ENCODE results near the gene ARRB1.

Gene ARRB1

DNA sequence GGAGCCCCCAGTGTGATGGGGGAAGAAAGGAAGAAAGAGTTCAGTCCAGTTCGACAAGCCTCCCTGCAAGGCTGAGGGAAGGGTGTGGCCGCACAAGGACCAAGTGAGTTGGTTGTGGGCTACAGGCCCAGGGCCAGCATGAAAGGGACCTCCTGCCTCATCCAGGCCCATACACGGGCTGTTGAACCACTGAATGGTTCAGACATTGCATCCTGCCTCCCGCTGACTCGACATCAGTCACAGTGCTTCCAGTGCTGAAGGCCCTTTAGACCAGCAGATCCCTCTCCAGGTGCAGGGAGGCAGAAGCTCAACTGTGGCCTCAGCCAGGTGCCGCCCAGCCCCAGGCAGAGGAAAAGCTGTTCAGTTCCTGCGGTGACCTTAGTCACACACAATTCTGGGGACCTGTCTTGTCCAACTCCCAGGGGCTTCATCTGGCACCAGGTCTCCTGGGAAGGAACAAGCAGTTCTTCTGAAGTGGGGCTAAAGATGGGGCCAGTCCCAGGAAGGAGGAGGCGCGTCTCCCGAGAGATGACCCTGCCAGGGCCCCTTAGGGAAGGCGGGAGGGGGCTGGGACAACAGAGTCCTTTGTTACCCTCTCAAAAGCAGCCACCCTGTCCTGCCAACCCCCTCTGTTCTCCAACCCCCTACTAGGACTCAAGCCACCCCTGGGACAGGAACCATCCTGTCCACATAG lies 6.6 kb downstream of the ARRB1 start:
- Histone ChIP-seq H3K9me3 (ENCODE audit: severe bottlenecking) (no peaks in the 10 kb centered on the region), H3K4me3 (ENCODE audit: severe bottlenecking) (no peak overlapping the region), H3K4me1 (ENCODE audit: insufficient read depth, poor library complexity, severe bottlenecking) (peaks cover 4% of the 10 kb centered on the region), H3K36me3 (ENCODE audit: low read depth) (no peaks in the 10 kb centered on the region), H3K27ac (ENCODE audit: poor library complexity, severe bottlenecking) (no peak overlapping the region), H3K27me3 (ENCODE audit: insufficient read depth, poor library complexity, severe bottlenecking) (no peaks in the 10 kb centered on the region)
- ATAC-seq (ENCODE audit: low read depth) (0 out of 3 replicates have a peak, but pooled peaks have one; percentile 26), DNase-seq (ENCODE audit: low spot score) (no peak)
- TF ChIP-seq, protein P1, sequence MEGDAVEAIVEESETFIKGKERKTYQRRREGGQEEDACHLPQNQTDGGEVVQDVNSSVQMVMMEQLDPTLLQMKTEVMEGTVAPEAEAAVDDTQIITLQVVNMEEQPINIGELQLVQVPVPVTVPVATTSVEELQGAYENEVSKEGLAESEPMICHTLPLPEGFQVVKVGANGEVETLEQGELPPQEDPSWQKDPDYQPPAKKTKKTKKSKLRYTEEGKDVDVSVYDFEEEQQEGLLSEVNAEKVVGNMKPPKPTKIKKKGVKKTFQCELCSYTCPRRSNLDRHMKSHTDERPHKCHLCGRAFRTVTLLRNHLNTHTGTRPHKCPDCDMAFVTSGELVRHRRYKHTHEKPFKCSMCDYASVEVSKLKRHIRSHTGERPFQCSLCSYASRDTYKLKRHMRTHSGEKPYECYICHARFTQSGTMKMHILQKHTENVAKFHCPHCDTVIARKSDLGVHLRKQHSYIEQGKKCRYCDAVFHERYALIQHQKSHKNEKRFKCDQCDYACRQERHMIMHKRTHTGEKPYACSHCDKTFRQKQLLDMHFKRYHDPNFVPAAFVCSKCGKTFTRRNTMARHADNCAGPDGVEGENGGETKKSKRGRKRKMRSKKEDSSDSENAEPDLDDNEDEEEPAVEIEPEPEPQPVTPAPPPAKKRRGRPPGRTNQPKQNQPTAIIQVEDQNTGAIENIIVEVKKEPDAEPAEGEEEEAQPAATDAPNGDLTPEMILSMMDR (IDR thresholded peaks at IDR 0.05; ENCODE audit: poor library complexity, severe bottlenecking), result no peak

DNA sequence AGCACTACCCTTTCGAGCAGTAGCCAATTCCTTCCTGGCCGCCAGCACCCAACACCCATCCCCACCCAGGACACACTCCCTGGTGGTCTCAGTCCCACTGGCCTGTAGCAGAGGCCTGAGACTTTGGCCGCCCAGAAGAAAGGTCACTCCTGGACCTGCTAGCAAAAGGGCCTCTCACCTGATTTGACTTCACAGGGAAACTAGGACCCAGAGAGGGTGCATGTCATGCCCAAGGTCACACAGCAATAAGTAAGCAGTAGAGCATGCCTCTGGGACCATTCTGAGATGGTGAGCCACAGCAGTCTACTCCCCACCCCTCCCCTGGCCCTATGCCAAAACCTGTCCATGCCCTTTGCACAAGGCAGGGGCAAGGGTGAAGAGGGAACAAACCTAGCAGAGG lies 7.3 kb downstream of the ARRB1 start:
- TF ChIP-seq, protein P1 (IDR thresholded peaks at IDR 0.05; ENCODE audit: poor library complexity, severe bottlenecking), result no peak
- no peak for ATAC-seq (ENCODE audit: low read depth)
- no peaks in the 10 kb centered on the region for H3K27me3 ChIP-seq (ENCODE audit: insufficient read depth, poor library complexity, severe bottlenecking)
- peaks cover 4% of the 10 kb centered on the region for H3K4me1 ChIP-seq (ENCODE audit: insufficient read depth, poor library complexity, severe bottlenecking)
- no peaks in the 10 kb centered on the region for H3K9me3 ChIP-seq (ENCODE audit: severe bottlenecking)
- H3K36me3 ChIP-seq (ENCODE audit: low read depth), result no peaks in the 10 kb centered on the region
- no peak overlapping the region for H3K27ac ChIP-seq (ENCODE audit: poor library complexity, severe bottlenecking)
- no peak for DNase-seq (ENCODE audit: low spot score)
- H3K4me3 ChIP-seq (ENCODE audit: severe bottlenecking), result no peak overlapping the region

DNA sequence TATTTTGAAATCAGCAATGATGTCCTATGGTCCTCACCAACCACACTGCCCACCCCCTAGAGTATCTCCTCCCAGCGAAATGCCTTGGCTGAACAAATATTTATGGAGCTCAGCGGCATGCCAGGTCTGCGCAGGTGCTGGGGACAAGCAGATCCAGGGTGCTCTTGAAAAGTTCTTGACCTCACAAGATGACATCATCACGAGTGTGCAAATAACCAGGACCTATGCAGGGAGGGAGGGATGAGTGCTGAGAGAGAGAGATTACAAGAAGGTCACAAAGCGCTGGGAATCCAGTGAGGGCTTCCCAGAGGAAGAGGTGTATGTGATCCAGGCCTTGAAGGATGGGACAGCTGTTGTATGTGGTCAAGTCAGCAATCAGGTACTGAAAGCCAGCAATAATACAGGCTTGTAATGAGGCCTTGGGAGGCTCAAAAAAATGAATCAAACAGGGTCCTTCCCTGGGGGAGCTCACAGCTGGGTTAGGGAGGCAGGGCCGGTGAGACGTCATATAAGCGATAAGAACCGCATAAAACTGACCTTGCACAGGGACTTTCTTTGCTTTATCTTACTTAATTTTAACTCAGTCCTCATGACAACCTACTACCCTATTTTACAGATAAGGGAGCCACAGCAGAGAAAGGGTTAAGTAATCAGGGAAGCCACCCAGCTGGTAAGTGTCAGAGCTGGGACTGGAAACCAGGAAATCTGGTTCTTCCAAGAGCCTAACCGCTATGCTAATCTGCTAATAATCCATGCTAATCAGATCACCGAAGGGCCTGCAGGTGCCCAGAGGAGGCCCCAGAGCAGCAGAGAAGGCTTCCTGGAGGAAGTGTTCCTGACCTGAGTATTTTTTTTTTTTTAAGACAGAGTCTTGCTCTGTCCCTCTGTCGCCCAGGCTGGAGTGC lies 8.2 kb downstream of the ARRB1 start:
- H3K27ac ChIP-seq (ENCODE audit: poor library complexity, severe bottlenecking), result no peak overlapping the region
- no peak overlapping the region for H3K4me3 ChIP-seq (ENCODE audit: severe bottlenecking)
- no peaks in the 10 kb centered on the region for H3K27me3 ChIP-seq (ENCODE audit: insufficient read depth, poor library complexity, severe bottlenecking)
- TF ChIP-seq, protein P1 (IDR thresholded peaks at IDR 0.05; ENCODE audit: poor library complexity, severe bottlenecking), result no peak
- H3K4me1 ChIP-seq (ENCODE audit: insufficient read depth, poor library complexity, severe bottlenecking), result peaks cover 4% of the 10 kb centered on the region
- H3K36me3 ChIP-seq (ENCODE audit: low read depth), result no peaks in the 10 kb centered on the region
- ATAC-seq (ENCODE audit: low read depth), result no peak
- H3K9me3 ChIP-seq (ENCODE audit: severe bottlenecking), result no peaks in the 10 kb centered on the region
- no peak for DNase-seq (ENCODE audit: low spot score)

DNA sequence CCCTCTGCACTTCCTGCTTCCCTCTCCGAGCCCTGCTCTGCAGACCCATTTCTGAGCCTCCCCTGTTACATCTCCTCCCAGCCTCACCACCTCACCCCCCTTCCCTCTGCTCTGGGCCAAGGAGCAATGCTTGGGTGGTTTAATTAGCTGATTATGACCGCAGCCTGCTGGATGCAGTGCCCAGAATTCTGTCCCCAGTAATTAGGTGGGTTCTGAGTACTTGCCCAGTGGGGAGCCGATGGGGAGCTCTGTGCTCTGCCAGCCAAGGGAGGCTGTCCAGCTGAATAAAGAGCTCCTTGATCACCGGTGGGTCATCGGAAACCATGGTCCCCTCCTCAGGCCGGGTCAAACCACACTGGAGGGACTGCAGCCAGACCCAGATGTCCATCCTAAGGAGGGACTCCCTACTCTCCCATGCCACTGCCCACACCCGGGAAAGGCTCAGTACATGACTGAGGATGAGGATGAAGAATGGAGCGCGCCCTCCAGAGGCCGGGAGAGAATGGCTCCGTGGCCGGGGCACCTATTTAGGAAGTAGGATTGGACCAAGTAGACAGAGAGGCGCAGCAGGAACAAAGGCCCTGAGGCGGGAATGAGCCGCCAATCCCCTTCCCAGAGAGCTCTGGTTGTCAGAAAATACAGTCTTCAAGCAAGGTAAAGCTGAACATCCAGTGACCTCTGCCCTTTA lies 9.1 kb downstream of the ARRB1 start:
- ATAC-seq (ENCODE audit: low read depth) (no peak), DNase-seq (ENCODE audit: low spot score) (no peak)
- Histone ChIP-seq H3K9me3 (ENCODE audit: severe bottlenecking) (no peaks in the 10 kb centered on the region), H3K27ac (ENCODE audit: poor library complexity, severe bottlenecking) (no peak overlapping the region), H3K4me1 (ENCODE audit: insufficient read depth, poor library complexity, severe bottlenecking) (peaks cover 4% of the 10 kb centered on the region), H3K27me3 (ENCODE audit: insufficient read depth, poor library complexity, severe bottlenecking) (no peaks in the 10 kb centered on the region), H3K36me3 (ENCODE audit: low read depth) (no peaks in the 10 kb centered on the region), H3K4me3 (ENCODE audit: severe bottlenecking) (no peak overlapping the region)
- TF ChIP-seq, protein P1 (IDR thresholded peaks at IDR 0.05; ENCODE audit: poor library complexity, severe bottlenecking), result no peak
